ENCODE measurements around the gene SH3BGRL3.
A peak's percentile ranks its signal among the peaks of the same experiment; 100 is the strongest.
"Not testable (repeated sequence)": the region's sequence is repeated elsewhere in the genome, so short reads cannot be mapped to it uniquely, and the experiment has no call there.

Gene SH3BGRL3

GRCh38 chr1:26318338-26319064 is 38.6 kb downstream of the SH3BGRL3 start:
- peak; percentile 22 to 47 for DNase-seq

DNA sequence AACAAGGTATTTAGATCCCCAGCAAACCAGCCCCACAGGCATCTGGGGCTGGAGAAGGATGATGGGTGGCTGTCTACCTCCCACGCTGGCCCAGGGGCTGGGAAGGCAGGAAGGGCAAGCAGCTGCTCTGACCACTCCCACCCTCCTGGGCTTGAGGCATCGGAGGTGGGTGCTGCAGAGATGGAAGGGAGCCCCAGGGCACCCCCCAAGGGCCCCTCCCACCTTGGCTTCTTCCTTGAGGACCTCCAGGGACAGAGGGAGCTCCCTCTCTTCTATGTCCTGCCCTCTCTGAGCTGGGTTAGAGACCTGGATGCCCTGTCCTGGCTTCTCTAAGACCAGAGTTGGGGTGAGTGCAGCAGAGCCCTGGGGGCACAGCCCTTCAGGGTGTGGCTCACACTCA is 41.0 kb downstream of the SH3BGRL3 start:
- no peak for DNase-seq

DNA sequence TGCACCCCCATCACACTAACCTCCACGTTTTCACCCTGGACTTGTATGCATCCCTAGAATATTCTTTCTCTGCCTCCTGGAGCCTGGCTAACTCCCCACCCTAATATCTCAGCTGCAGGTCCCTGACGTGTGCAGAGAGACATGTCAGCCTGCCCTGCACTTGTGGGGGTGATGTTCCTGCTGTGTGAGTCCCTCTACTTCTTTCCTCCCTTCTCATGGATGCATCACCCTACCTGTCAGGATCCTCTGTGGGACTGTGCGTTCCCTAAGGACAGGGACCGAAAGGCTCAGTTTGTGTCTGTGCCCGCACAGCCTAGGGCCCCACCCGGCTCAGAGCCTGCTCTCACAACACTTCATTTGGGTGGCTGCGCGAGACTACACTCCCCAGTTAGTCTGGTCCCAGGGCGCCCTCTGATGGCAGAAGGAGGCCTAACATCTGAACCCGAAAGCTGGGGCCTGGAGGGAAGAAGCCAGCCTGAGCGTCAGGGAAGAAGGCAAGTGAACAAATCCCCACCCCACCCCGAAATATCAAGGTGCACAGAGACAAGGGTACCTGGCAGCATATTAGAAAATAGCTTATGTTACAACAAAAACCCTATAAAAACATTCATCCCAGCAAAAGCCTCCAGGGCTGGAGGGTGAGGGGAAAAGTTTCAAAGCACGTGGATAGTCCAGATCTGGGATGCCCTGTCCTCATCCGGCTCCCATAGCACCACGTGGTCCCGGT is 41.6 kb downstream of the SH3BGRL3 start:
- peak; percentile 92 to 94 for DNase-seq

- no peak for DNase-seq
These were observed 42.1 kb downstream of the SH3BGRL3 start for GRCh38 chr1:26322042-26322331.

- DNase-seq = no peak
These were observed 43.5 kb downstream of the SH3BGRL3 start for GRCh38 chr1:26323382-26323781.

DNA sequence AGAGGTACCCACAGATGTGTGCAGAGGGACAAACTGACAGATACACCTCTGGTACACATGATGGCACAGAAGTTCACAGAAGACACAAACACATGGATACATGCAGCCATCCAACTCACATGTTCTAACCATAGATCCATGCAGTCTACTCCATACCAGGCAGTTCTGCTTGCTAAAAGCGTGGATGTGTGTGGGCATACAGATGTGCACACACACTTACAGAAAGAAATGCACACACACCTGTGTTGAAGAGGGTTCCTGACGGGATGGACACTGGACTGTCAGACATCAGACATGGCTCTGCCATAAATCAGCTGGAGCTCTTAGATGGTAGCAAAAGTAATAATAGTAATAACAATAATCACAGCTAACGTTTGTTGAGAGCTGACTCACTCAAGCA is 44.7 kb downstream of the SH3BGRL3 start:
- DNase-seq = no peak

GRCh38 chr1:26327956-26328362 is 48.1 kb downstream of the SH3BGRL3 start:
- DNase-seq = no peak

GRCh38 chr1:26328597-26328996 is 48.7 kb downstream of the SH3BGRL3 start:
- no peak for DNase-seq

- DNase-seq = not testable (repeated sequence)
These were observed 49.5 kb downstream of the SH3BGRL3 start for GRCh38 chr1:26329380-26329779.

DNA sequence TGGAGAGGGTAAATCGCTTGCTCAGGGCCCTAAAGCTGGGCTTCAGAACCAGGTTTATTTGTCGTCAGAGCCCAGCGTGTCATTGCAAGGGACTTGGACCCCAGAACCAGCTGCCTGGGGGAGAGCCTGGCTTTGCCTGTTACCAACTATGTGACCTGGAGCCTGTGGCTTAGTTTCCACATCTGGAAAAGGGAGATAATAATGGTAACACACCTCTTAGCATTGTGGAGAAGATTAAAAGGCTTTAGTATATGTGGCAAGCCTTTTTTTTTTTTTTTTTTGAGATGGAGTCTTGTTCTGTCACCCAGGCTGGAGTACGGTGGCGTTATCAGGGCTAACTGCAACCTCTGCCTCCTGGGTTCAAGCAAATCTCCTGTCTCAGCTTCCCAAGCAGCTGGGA is 50.4 kb downstream of the SH3BGRL3 start:
- no peak for DNase-seq
